Gastroesophageal sphincter (tissue), 4 donors: ENCODE data around the gene NCOR2. TPM values are rescaled to one million over a fixed set of nuclear protein-coding genes. Genes with fewer than 3 reads are reported as not detected.

Source experiments
- ATAC-seq: fragments of 150-250 bp; one replicate; pipeline ENCODE4 v1.9.1; 2016; ENCODE audit warnings: mild to moderate bottlenecking, moderate library complexity
- H3K27ac ChIP-seq, 4 donors: fragments of 200-600 bp; sonication (generic) in 3 of 4; 1 replicate in 3 of 4; 2 replicates in 1 of 4; pipeline ENCODE4 v1.5.1; 2016 to 2019
- H3K27me3 ChIP-seq: fragments of 200-600 bp; sonication (generic); one replicate; pipeline ENCODE4 v1.5.1; 2019
- H3K36me3 ChIP-seq, 2 donors: fragments of 200-600 bp; sonication (generic); one replicate each; pipeline ENCODE4 v1.5.1; 2019; ENCODE audit warnings: control low read depth in 1 of 2
- H3K4me1 ChIP-seq, 3 donors: fragments of 200-600 bp; sonication (generic); 1 replicate in 2 of 3; 2 replicates in 1 of 3; pipeline ENCODE4 v1.5.1; 2016 to 2019; ENCODE audit warnings: control low read depth in 2 of 3
- H3K4me3 ChIP-seq, 2 donors: fragments of 200-600 bp; sonication (generic); one replicate each; pipeline ENCODE4 v1.5.1; 2019; ENCODE audit warnings: mild to moderate bottlenecking in 1 of 2, moderate library complexity in 1 of 2
- H3K9me3 ChIP-seq, 3 donors: fragments of 200-600 bp; sonication (generic); one replicate each; pipeline ENCODE4 v1.5.1; 2017 to 2019; ENCODE audit warnings: control low read depth in 2 of 3
- EP300 ChIP-seq: sonication (generic); formaldehyde crosslinking; IDR thresholded peaks from one replicate; pipeline ENCODE4 v1.6.1; 2017; ENCODE audit warnings: antibody characterized with exemption, mild to moderate bottlenecking
- POLR2A ChIP-seq, 2 donors: fragments of 450-650 bp; IDR thresholded peaks; one replicate each; pipeline ENCODE4 v1.6.1; 2017; ENCODE audit warnings: antibody characterized with exemption in 2 of 2, mild to moderate bottlenecking in 2 of 2, moderate library complexity in 1 of 2
- POLR2AphosphoS5 ChIP-seq: sonication (generic); formaldehyde crosslinking; IDR thresholded peaks from one replicate; pipeline ENCODE4 v1.6.1; 2017; ENCODE audit warnings: antibody characterized with exemption
- WGBS, 2 donors: methylation state at CpG; one replicate each; pipeline ENCODE4 v1.1.5; 2018; ENCODE audit warnings: low coverage in 1 of 2; 5-methylcytosine and 5-hydroxymethylcytosine counted together
- total RNA-seq, 4 donors: library from RNA; depleted of rRNA; stranded (reverse); fragments of >200 nt; gene quantifications; one replicate each; pipeline ENCODE4 v1.1.0, GENCODE V29; 2016
- TF ChIP-seq, protein P1 (sequence below), 4 experiments: fragments of 200-600 bp in 2 of 4; fragments of 450-650 bp in 2 of 4; sonication (generic) in 1 of 4; IDR thresholded peaks; one replicate each; pipeline ENCODE4 v1.5.1; 2017 to 2019; ENCODE audit warnings: antibody characterized with exemption in 4 of 4, mild to moderate bottlenecking in 2 of 4, moderate library complexity in 2 of 4

Gene NCOR2
- total RNA-seq, 4 donors from 2014 or later = 67.2 to 148 (median 105) TPM

DNA sequence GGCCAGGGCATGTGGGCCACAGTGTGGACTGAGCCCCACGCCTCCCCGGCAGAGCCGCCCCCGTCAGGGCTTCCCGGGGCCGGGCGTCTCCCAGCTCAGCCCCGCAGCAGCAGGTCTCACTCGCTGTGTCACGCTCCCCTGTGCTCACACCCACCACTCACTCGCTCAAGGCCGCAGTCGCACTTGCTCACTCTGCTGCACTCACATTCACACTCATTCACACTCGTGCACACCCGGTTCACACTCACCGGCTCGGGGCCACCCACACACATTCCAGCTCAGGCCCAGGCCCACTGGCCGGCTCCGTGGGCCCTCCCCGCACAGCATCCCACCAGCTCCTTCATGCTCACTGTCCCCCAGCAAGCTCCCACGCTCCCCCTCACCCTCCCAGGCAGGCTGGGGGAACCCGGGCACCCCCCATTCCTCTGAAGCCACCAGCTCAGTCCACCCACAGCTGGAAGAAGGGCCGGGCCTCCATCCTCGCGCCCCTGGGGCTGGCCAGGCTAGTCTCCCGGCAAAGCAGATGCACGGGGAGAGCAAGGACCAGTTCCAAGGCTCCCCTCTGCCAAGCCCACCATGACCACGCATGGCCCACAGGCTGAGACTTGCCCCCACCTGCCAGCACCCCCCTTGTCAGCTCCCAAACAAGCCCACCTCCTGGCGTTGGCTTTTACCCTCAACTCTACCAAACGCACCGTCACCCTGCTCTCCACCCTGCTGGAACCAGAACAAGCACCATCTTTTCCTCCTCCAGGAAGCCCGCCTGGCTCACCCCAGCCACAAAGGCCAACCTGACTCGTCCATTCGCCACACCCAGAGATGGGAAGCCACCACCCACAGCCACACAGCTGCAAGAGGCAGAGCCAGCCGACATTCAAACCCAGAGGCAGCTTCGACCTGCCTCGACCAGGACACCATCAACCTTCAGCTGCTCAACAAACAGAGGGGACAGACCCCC, 28.0 kb downstream of the NCOR2 start:
- Histone ChIP-seq H3K27me3 (no peaks in the 10 kb centered on the region), H3K36me3 (peaks cover 0 to 7% of the 10 kb centered on the region in 2 donors), H3K9me3 (no peaks in the 10 kb centered on the region), H3K4me3 (no peak overlapping the region), H3K4me1 (peaks cover 8 to 72% (median 56%) of the 10 kb centered on the region in 3 donors), H3K27ac (peak overlapping the region in 3 of 4 donors; percentile 48 to 71 (median 67))
- 68 to 79% methylated on average over 5 to 18 of the region's 37 CpGs for WGBS, 2 donors
- ATAC-seq = no peak
- TF ChIP-seq, protein P1, sequence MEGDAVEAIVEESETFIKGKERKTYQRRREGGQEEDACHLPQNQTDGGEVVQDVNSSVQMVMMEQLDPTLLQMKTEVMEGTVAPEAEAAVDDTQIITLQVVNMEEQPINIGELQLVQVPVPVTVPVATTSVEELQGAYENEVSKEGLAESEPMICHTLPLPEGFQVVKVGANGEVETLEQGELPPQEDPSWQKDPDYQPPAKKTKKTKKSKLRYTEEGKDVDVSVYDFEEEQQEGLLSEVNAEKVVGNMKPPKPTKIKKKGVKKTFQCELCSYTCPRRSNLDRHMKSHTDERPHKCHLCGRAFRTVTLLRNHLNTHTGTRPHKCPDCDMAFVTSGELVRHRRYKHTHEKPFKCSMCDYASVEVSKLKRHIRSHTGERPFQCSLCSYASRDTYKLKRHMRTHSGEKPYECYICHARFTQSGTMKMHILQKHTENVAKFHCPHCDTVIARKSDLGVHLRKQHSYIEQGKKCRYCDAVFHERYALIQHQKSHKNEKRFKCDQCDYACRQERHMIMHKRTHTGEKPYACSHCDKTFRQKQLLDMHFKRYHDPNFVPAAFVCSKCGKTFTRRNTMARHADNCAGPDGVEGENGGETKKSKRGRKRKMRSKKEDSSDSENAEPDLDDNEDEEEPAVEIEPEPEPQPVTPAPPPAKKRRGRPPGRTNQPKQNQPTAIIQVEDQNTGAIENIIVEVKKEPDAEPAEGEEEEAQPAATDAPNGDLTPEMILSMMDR (IDR thresholded peaks at IDR 0.05) = no peak
- no peak for TF ChIP-seq POLR2A (IDR thresholded peaks at IDR 0.05)
- no peak for TF ChIP-seq EP300
- no peak for TF ChIP-seq POLR2AphosphoS5

DNA sequence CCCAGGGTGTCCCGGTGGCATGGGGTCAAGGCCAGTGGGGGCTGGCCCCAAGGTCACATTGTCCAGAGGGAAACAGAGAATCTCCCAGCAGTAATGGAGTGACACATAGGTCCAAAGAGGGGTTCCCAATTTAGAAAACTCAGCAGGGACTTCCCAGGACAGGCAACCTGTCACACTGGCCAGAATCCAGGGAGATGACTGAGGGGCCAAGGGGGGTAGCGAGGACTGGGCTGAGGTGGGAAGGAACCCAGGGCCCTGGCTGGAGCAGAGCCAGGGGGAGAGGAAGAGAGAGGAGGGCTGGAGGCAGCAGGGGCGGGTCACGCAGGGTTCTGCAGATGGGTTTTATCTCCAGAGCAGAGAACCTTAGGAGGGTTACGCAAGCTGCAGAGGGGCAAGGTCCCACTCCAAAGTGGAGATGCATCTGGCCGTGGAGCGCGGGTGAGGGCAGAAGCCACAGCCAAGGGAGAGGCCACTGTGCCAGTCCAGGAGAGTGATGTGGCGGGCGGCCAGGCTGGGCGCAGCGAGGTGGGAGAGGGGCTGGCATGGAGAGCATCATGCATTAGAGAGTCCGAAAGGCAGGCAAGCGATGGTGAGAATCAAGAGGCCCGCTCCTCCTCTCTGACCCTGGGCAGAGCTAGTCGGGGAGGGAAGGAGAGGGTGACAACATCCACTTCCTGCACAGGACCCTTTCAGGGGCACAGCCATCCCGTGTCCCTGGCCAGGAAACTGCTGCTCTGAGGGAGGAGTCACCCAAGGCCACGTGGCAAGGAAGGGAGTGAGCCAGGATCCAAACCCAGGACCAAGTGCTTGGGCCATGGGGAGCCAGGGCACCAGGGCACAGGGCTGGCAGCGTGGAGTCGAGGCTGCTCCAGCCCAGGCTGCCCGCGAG, 29.0 kb downstream of the NCOR2 start:
- peak; percentile 8 for ATAC-seq
- Histone ChIP-seq H3K4me3 (no peak overlapping the region), H3K4me1 (peaks cover 8 to 70% (median 47%) of the 10 kb centered on the region in 3 donors), H3K9me3 (no peaks in the 10 kb centered on the region), H3K36me3 (peaks cover 0 to 8% of the 10 kb centered on the region in 2 donors), H3K27me3 (no peaks in the 10 kb centered on the region), H3K27ac (peak overlapping the region in 3 of 4 donors; percentile 48 to 71 (median 67))
- 20 to 35% methylated on average over 1 to 7 of the region's 22 CpGs for WGBS, 2 donors
- TF ChIP-seq, protein P1 (IDR thresholded peaks at IDR 0.05) = no peak
- no peak for TF ChIP-seq POLR2A (IDR thresholded peaks at IDR 0.05)
- no peak for TF ChIP-seq EP300
- no peak for TF ChIP-seq POLR2AphosphoS5

DNA sequence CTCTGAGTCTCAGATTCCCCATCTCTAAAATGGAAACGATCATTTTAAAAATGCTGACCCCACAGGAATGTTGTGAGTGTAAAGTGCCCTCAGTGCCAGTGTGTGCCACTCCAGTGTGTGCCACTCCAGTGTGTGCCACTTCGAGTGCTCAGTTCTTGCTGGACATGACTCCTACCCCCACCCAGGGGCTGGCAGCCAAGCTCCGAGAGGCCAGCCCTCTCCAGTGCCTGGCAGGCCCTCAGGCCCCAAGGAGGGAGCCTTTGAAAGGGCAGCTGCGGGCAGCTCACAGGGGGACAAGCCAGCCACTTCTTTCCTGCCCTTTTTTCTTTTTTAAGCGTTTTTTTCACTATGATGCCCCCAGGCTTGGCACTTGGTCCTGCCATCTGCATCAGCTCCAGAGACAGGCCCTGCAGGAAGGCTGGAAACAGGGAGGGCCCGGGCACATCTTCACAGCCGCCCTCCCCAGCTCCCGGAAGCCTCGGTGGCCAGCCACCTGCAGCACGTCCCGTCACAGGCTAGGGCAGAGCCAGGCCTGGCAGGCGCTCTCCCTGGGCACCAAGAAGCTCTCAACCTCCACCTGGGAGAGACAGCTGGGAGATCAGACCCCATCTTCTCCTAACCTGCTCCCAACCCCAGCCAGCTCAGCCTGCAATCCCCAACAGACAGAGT, 29.8 kb downstream of the NCOR2 start:
- no peaks in the 10 kb centered on the region for H3K9me3 ChIP-seq
- no peak for TF ChIP-seq POLR2AphosphoS5
- no peak for TF ChIP-seq EP300
- TF ChIP-seq POLR2A (IDR thresholded peaks at IDR 0.05) = no peak
- TF ChIP-seq, protein P1 (IDR thresholded peaks at IDR 0.05) = no peak
- no peak overlapping the region for H3K4me3 ChIP-seq
- 26% methylated on average over 4 of the region's 12 CpGs; no CpG with 5 or more reads in 1 of the 2 donors for WGBS, 2 donors
- H3K36me3 ChIP-seq = peaks cover 0 to 8% of the 10 kb centered on the region in 2 donors
- H3K4me1 ChIP-seq = peaks cover 8 to 70% (median 39%) of the 10 kb centered on the region in 3 donors
- H3K27ac ChIP-seq = peak overlapping the region in 3 of 4 donors; percentile 48 to 71 (median 67)
- no peaks in the 10 kb centered on the region for H3K27me3 ChIP-seq
- ATAC-seq = peak; percentile 20

DNA sequence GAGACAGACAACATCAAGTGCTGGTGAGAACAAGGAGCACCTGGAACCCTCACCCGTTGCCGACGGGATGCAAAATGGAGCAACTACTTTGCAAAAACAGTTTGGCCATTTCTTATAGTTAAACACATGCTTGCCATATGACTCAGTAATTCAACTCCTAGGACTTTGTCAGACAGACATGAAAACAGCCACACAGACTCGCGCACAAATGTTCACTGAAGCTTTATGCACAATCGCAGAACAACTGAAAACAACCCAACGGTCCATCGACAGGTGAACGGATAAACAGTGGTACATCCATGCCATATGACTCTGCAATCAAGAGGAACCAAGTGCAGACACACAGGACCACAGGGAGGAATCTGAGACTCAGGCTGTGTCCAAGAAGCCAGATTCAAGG, 30.8 kb downstream of the NCOR2 start:
- peaks cover 0 to 8% of the 10 kb centered on the region in 2 donors for H3K36me3 ChIP-seq
- TF ChIP-seq EP300 (no peak), POLR2AphosphoS5 (no peak), POLR2A (IDR thresholded peaks at IDR 0.05) (no peak)
- TF ChIP-seq, protein P1 (IDR thresholded peaks at IDR 0.05) = no peak
- H3K9me3 ChIP-seq = no peaks in the 10 kb centered on the region
- peaks cover 8 to 70% (median 30%) of the 10 kb centered on the region in 3 donors for H3K4me1 ChIP-seq
- no peak overlapping the region for H3K4me3 ChIP-seq
- no peaks in the 10 kb centered on the region for H3K27me3 ChIP-seq
- WGBS, 2 donors = 72 to 79% methylated on average over 5 to 6 of the region's 9 CpGs
- no peak for ATAC-seq
- no peak overlapping the region for H3K27ac ChIP-seq
